Activated T-cell treated with anti-CD3 and anti-CD28 coated beads for 24 hours (primary cell): ENCODE data around the gene ARID1B.

Source experiments
- DNase-seq: peaks from one replicate; pipeline ENCODE4 v3.0.0-alpha.2; 2020; ENCODE audit warnings: low read depth

The ARID1B gene

DNA sequence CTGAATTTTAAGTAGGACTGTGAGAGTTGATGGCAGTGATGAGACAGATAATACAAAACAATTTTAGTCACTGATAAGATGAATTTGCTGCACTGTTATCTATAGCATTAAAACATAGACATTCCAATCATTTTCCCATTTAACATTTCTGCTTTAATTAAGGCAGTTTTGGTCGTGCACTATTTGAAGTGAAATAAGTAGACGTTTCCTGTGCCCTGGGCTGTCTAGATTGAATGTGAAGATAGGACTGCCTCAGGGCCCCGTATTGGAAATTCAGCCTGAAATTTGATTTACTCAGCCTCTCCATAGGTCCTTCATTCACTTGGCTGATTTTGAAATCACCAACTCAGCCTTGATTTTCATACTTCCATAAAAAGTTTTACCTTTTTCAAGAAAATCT, 48.3 kb downstream of the ARID1B start:
- no peak for DNase-seq

DNA sequence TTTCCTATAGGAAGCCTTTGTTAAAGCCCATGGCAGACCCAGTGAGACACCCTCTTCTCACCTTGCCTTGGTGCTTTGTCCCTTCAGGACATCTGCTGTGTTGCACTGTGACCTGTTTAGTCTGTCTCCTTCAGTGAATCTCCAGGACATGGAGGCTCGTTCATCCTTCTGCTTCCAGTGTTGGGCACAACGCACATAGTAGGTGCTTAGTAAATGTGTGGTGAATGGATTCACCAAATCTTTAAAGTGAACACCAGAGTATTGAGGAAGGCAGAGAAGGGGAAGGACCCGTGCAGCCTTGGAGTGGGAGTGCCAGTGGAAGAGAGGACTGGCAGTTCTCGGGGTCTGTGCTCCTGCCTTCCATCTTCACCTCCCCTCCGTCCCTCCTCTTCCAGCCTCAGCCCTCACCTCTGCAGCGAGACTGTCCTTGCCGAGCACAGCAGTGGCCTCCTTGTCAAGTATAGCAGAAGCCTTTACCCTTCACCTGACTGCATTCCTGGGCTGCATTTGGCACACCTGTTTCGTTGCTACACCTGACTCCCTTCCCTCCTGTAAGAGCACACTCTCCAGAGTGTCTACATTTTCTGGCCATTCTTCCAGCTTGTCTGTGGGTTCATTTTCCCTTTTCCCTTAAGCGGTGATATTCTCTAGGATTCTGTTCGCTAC, 49.2 kb downstream of the ARID1B start:
- no peak for DNase-seq

GRCh38 chr6:156827382-156827781, 50.2 kb downstream of the ARID1B start:
- DNase-seq, result no peak

- no peak for DNase-seq
These were observed 51.1 kb downstream of the ARID1B start for GRCh38 chr6:156828280-156828703.

DNA sequence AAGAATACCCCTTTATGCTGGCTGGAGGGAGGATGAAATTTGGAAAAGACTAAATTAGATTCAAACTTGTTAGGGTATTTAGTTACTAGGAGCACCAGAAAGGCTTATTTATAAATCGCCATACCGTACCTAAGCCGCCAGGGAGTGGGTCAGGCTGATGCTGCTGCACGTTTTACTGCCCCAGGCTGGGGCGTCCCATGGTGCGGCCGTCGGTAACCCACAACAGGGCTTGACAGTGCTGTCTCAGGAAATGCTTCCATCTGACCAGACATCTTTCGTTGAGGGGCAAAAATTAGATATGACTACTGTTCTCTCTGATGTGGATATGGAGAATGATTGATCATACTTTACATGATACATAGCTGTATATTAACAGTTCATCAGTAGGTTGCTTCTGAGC, 52.9 kb downstream of the ARID1B start:
- DNase-seq, result no peak

- no peak for DNase-seq
These were observed 55.1 kb downstream of the ARID1B start for GRCh38 chr6:156832231-156832647.

GRCh38 chr6:156832669-156833068, 55.5 kb downstream of the ARID1B start:
- DNase-seq, result no peak

- no peak for DNase-seq
These were observed 56.6 kb downstream of the ARID1B start for GRCh38 chr6:156833755-156834154.

- DNase-seq, result no peak
These were observed 62.0 kb downstream of the ARID1B start for GRCh38 chr6:156839129-156839528.

- no peak for DNase-seq
These were observed 62.4 kb downstream of the ARID1B start for GRCh38 chr6:156839591-156840001.

DNA sequence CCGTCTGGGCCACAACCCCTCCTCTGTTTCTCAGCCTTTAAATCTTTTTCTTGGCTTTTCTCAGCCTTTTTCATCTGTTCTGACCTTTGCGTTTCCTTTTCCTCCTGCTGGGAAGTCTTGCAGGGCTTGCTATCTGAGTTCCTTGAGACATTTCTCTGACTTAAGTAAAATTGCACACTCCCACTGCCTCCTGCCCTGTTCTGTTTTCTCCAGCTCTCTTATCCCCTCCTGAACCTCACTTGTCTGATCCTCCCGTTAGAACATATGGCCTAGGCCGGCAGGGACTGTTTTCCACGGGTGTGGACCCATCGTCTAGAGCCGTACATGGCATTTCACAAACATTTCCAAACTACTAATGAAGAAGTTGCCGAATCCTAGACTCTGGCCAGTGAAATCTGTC, 63.0 kb downstream of the ARID1B start:
- no peak for DNase-seq

DNA sequence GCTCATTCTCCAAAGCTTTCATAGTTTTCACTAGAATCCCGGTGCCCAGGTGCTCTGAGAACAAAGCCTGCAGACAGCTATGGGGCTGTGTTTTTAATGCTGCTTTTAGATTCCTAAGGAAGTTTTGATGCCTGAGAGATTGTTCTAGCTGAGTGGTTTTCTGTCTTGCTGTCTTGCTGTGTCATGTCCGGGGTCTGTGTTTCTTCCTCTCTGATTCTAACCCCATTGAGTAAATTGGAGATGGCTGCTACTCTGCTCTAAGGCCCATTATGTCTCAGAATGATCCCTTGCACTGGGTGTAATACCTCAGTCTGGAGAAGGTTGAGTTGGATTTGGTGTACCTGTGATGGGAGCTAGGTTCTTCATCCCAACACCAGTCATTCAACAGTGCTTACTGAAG, 63.4 kb downstream of the ARID1B start:
- DNase-seq, result no peak

DNA sequence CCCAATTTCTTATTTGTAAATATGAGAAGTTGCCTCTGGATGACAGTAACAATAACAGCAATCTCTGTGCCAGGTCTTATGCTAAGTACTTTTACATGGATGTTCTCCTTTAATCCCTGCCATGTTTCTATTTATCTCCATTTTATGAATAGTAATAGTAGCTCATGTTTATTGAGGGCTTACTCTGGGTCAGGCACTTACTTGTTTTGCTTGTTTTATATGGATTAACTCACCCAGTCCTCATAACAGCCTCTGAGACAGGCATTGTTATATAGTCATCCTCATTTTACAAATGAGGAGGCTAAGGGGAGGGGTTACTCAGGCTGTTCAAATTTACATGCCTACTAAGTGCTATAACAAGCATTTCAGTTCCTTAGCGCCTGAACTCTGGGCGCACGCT, 64.3 kb downstream of the ARID1B start:
- no peak for DNase-seq

DNA sequence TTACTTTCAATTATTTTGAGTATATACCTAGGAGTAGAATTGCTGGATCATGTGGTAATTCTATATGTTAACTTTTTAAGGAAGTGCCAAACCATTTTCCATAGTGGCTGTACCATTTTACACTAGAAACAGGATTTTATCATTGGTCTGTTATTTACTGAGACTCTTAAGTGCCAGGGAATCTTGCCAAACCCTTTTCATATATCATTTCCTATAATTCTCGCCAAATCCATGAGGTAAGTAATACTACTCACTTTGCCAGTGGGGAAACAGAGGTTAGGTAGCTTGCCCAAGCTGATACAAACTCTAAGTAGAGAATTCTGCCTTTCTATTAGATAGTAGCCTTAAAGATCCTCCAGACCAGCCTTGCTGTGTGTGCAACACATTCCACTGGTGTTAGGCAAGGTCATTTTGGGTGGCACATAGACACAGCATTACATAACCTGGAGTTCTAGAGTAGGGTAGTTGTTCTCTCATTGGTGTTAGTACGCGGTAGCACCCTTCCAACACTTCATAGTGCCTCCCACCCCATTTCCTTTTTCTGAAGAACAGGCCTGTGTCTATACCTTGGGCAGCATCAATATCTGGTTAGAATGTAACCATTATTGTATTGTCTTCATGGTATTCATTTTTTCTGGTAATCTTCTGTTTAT, 65.5 kb downstream of the ARID1B start:
- DNase-seq, result no peak

GRCh38 chr6:156844089-156844488, 66.9 kb downstream of the ARID1B start:
- DNase-seq, result no peak

- DNase-seq, result no peak
These were observed 68.4 kb downstream of the ARID1B start for GRCh38 chr6:156845454-156846155.

DNA sequence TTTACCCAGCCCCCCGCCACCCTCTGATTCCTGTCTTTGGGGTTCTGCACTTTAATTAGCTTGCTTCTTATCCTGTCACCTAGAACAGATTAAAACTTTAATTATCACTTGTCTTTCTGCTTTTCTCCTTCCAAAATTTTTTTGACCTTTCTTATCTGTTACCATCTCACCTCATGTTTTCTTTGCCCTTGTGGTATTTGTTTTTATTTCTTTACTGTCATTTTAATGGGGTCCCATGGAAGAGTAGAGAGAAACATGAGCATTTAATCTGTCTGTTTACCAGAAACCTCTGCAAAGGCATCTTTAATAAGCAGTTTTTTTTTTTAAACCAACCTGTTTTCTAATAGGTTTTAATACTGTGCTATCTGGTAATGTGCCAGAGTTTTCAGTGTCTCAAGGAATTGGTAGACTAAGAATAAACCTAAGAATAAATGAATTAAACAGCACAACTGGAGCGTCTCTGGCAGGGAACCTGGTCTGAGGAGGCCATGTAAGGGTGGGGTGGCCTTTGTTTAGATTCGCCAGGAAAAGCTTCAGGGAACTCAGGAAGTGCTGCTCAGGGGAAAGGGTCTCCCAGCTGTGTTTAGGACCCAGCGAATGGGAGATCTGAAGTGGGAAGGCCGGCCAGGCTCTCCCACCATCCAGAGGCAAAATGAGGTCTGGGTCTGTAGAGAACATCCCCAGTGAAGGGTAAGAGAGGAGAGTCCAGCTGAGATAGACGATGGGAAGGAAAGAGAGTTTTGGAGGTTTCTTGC, 69.8 kb downstream of the ARID1B start:
- no peak for DNase-seq

DNA sequence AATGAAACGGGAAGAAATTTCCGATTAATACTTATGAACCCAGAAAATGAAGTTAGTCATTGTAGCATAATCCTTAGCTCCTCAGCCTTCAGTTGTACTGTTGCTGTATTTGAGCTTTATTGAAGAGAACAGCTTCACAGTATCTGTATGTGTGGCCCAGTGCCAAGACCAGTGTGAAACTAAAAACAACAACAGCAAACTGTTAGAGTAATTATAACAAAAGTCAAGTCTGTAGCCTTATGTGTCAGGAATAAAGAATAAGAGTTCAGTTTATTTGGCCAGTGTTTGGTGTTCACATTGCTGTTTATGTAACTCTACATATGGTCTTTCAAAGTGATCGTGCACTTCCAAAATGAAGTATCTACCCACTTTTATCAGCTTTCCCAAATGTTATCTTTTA, 70.9 kb downstream of the ARID1B start:
- no peak for DNase-seq

GRCh38 chr6:156848533-156848932, 71.4 kb downstream of the ARID1B start:
- no peak for DNase-seq

DNA sequence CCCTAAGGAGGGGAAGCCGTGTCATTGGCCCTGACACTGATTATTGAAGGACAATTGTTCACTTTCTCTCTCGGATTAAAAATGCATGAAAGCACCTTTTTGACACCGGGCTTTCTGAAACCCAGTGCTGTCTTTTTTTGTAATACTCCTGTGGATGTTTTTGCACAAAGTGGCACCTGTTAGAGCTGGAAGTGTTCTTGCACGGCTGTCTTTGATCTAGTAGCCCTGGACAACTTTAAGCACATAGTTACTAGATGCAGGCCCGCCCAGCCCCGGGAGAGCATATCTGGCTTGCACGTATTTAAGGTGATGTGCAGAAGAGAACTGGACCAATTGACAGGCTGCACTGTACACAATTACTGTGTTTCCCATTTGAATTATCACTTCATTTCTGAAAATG, 72.6 kb downstream of the ARID1B start:
- DNase-seq, result no peak

DNA sequence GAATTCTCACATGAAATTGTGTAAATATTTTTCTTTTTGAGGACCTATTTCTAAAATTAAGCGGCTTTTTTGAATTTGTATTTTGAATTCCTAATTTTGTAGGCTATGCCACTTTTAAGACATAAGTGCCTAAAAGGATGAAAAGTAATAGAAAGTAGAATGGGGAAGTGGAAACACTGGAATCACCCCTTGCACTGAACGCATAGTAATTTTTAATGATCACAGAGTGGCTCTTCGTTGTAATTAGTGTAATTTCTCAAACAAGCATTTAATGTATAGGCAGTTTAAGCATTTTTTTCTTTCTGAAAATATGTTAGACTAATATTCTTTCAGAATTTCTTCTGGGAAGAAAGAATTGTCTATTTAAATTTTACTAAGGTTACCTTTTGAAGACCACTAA, 73.2 kb downstream of the ARID1B start:
- DNase-seq, result no peak

DNA sequence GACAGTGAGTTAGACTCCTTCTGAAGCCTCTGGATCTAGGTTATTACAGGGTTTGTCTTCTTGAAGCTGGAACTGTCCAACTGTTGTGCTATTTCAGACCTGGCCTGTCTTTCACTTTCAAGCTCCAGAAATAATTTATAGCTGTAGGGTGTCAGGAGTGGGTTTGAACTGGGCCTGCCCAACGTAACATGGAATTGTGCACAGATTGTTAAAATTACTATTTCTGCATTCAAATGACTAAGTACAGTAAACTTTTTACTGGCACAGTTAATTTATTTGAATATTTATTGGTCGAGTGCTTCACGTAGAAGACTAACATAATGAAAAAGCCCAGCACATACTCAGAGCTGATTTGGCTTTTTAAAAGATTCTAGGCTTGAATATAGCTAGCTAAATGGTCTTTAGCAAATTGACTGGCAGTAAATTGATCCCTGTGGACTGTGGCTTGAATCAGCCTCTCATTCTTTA, 74.3 kb downstream of the ARID1B start:
- DNase-seq, result no peak
